ENCODE results near the gene CHCHD6. TPM values are rescaled to one million over a fixed set of nuclear protein-coding genes. Genes with fewer than 3 reads are reported as not detected.

CHCHD6 gene
- total RNA-seq, 2 experiments from 2014 or later = 12.7 to 13.1 TPM

DNA sequence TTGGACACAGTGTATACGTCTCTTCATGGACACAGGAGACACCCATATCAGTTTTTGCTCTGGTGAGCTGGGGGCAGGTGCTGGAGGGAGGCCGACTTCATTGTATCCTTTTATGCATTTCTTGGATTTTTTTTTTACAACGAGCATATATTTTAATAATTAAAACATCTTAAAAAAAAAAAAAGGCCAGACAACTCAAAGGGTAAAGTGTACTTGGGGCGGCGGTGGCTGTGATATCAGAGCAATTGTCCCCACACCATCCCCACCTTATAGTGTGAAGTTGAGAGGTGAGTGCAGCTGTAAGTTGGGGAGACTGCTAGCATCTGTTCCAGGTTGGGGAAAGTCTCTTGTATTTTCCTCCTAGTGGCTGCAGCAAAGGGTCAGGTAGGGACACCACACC, 266.9 kb downstream of the CHCHD6 start:
- intact Hi-C loops (cut with micrococcal nuclease) = no loop called here
- POLR2A ChIA-PET = no interaction called here
- Mint-ChIP-seq H3K27ac (no peak overlapping the region), H3K4me3 (no peak overlapping the region), H3K4me1 (ENCODE audit: low read depth) (no peaks in the 10 kb centered on the region), H3K36me3 (peaks cover 5% of the 10 kb centered on the region), H3K27me3 (peaks cover 8% of the 10 kb centered on the region), H3K9me3 (peaks cover 18% of the 10 kb centered on the region)
- no peak for DNase-seq
- CTCF ChIA-PET = no interaction called here

DNA sequence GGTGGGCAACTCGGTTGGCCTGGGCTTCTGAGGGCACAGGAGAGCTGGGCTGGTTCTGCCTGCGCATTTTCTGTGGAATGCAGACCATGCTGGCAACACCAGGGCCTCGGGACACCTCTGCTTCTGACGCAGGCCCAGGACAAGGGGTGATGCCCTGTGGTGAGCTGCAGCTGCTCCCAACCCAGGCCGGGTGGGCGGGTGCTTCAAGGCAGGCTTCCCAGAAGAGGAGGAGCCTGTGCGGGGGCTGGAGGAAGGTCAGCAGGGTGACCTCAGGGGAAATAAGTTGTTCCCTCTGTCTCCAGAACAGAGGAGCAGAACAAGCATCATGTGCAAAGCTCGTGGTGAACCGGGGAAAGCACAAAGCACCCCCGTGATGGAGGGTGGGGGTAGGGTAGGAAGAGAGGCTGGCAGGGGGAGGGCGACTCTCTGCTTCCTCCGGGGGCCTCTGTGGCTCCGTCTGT, 267.9 kb downstream of the CHCHD6 start:
- H3K27me3 Mint-ChIP-seq = peaks cover 8% of the 10 kb centered on the region
- no peak overlapping the region for H3K4me3 Mint-ChIP-seq
- no peak for DNase-seq
- ChIA-PET POLR2A (no interaction called here), CTCF (interaction anchor here (2.5 kb wide), 1 partner anchor 10 kb away, joined by 5 read pairs; the partner anchor contains the start of gene PLXNA1)
- H3K9me3 Mint-ChIP-seq = peaks cover 18% of the 10 kb centered on the region
- H3K27ac Mint-ChIP-seq = no peak overlapping the region
- intact Hi-C loops (cut with micrococcal nuclease) = no loop called here
- peaks cover 5% of the 10 kb centered on the region for H3K36me3 Mint-ChIP-seq
- H3K4me1 Mint-ChIP-seq (ENCODE audit: low read depth) = no peaks in the 10 kb centered on the region

GRCh38 chr3:126972866-126973265, 268.8 kb downstream of the CHCHD6 start:
- ChIA-PET CTCF (interaction anchor here (2.5 kb wide), 1 partner anchor 9 kb away, joined by 5 read pairs; the partner anchor contains the start of gene PLXNA1), POLR2A (no interaction called here)
- no peaks in the 10 kb centered on the region for H3K4me1 Mint-ChIP-seq (ENCODE audit: low read depth)
- H3K9me3 Mint-ChIP-seq = peaks cover 18% of the 10 kb centered on the region
- intact Hi-C loops (cut with micrococcal nuclease) = no loop called here
- DNase-seq = no peak
- no peak overlapping the region for H3K4me3 Mint-ChIP-seq
- peaks cover 5% of the 10 kb centered on the region for H3K36me3 Mint-ChIP-seq
- H3K27ac Mint-ChIP-seq = no peak overlapping the region
- peaks cover 8% of the 10 kb centered on the region for H3K27me3 Mint-ChIP-seq

GRCh38 chr3:126973814-126974213, 269.8 kb downstream of the CHCHD6 start:
- H3K4me1 Mint-ChIP-seq (ENCODE audit: low read depth) = no peaks in the 10 kb centered on the region
- H3K36me3 Mint-ChIP-seq = peaks cover 5% of the 10 kb centered on the region
- intact Hi-C loops (cut with micrococcal nuclease) = no loop called here
- H3K27ac Mint-ChIP-seq = no peak overlapping the region
- peaks cover 18% of the 10 kb centered on the region for H3K9me3 Mint-ChIP-seq
- ChIA-PET CTCF (interaction anchor here (2.5 kb wide), 1 partner anchor 8 kb away, joined by 5 read pairs; the partner anchor contains the start of gene PLXNA1), POLR2A (no interaction called here)
- H3K27me3 Mint-ChIP-seq = peaks cover 15% of the 10 kb centered on the region
- no peak overlapping the region for H3K4me3 Mint-ChIP-seq
- DNase-seq = no peak

GRCh38 chr3:126974756-126975155, 270.7 kb downstream of the CHCHD6 start:
- Mint-ChIP-seq H3K36me3 (peaks cover 5% of the 10 kb centered on the region), H3K9me3 (peaks cover 18% of the 10 kb centered on the region), H3K4me3 (no peak overlapping the region), H3K27ac (no peak overlapping the region), H3K4me1 (ENCODE audit: low read depth) (no peaks in the 10 kb centered on the region), H3K27me3 (peaks cover 15% of the 10 kb centered on the region)
- no peak for DNase-seq
- POLR2A ChIA-PET = no interaction called here
- CTCF ChIA-PET = no interaction called here
- intact Hi-C loops (cut with micrococcal nuclease) = no loop called here

DNA sequence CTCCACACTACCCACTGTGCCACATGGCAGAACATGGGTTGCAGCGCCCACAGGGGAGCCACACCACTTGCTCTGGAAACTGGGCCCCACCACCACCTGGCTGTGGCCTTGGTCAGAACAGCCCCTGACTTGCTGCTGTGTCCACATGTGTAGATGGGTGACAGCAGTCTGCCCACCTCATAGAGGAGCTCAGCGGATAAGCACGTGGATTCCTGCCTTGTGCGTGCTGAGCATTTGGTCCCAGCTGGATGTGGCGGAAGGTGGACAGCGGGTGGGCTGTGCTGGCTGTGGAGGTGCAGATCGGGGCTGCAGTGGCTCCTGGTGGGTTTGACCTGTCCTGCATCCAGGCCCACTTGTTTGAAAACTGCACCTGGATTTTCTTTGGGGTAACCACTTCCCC, 272.9 kb downstream of the CHCHD6 start:
- POLR2A ChIA-PET = no interaction called here
- no peak for DNase-seq
- peaks cover 14% of the 10 kb centered on the region for H3K27me3 Mint-ChIP-seq
- no peak overlapping the region for H3K27ac Mint-ChIP-seq
- peaks cover 5% of the 10 kb centered on the region for H3K36me3 Mint-ChIP-seq
- no peak overlapping the region for H3K4me3 Mint-ChIP-seq
- peaks cover 18% of the 10 kb centered on the region for H3K9me3 Mint-ChIP-seq
- peaks cover 4% of the 10 kb centered on the region for H3K4me1 Mint-ChIP-seq (ENCODE audit: low read depth)
- CTCF ChIA-PET = no interaction called here
- intact Hi-C loops (cut with micrococcal nuclease) = no loop called here

DNA sequence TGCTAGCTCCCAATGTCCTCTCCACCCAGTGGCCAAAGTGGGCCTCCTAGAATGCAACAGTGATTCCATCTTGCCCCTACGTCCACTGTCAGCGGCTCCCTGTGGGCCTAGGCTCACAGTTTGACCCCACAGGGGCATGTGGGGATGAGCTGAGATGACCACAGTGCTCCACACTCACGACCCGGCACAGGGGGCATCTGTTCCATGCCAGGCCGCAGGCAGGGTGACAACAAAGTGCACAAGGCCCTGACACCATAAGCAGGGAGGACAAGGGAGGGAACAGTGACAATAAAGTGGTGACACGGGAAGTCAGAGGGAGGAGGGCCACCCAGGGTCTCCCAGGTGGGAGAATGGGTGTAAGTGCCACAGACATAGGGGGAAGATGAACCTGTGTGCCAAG, 273.8 kb downstream of the CHCHD6 start:
- H3K4me1 Mint-ChIP-seq (ENCODE audit: low read depth) = peaks cover 9% of the 10 kb centered on the region
- peaks cover 5% of the 10 kb centered on the region for H3K36me3 Mint-ChIP-seq
- ChIA-PET POLR2A (no interaction called here), CTCF (no interaction called here)
- no peak overlapping the region for H3K27ac Mint-ChIP-seq
- no peak for DNase-seq
- H3K27me3 Mint-ChIP-seq = peaks cover 14% of the 10 kb centered on the region
- peaks cover 18% of the 10 kb centered on the region for H3K9me3 Mint-ChIP-seq
- intact Hi-C loops (cut with micrococcal nuclease) = no loop called here
- no peak overlapping the region for H3K4me3 Mint-ChIP-seq

GRCh38 chr3:126978291-126978690, 274.3 kb downstream of the CHCHD6 start:
- ChIA-PET CTCF (interaction anchor here (1.3 kb wide), 1 partner anchor 477 kb away, joined by 4 read pairs; no protein-coding TSS in a partner anchor), POLR2A (no interaction called here)
- H3K4me3 Mint-ChIP-seq = no peak overlapping the region
- H3K27me3 Mint-ChIP-seq = peaks cover 14% of the 10 kb centered on the region
- intact Hi-C loops (cut with micrococcal nuclease) = no loop called here
- peak overlapping the region; percentile 18 for H3K27ac Mint-ChIP-seq
- peaks cover 18% of the 10 kb centered on the region for H3K9me3 Mint-ChIP-seq
- peaks cover 5% of the 10 kb centered on the region for H3K36me3 Mint-ChIP-seq
- no peak for DNase-seq
- H3K4me1 Mint-ChIP-seq (ENCODE audit: low read depth) = peaks cover 9% of the 10 kb centered on the region

GRCh38 chr3:126979046-126979628, 275.1 kb downstream of the CHCHD6 start:
- POLR2A ChIA-PET = no interaction called here
- H3K27ac Mint-ChIP-seq = no peak overlapping the region
- H3K4me3 Mint-ChIP-seq = no peak overlapping the region
- peaks cover 9% of the 10 kb centered on the region for H3K4me1 Mint-ChIP-seq (ENCODE audit: low read depth)
- H3K9me3 Mint-ChIP-seq = peaks cover 14% of the 10 kb centered on the region
- peaks cover 5% of the 10 kb centered on the region for H3K36me3 Mint-ChIP-seq
- H3K27me3 Mint-ChIP-seq = peaks cover 14% of the 10 kb centered on the region
- intact Hi-C loops (cut with micrococcal nuclease) = no loop called here
- CTCF ChIA-PET = interaction anchor here (1.3 kb wide), 1 partner anchor 476 kb away, joined by 4 read pairs; no protein-coding TSS in a partner anchor
- DNase-seq = no peak

- POLR2A ChIA-PET = no interaction called here
- no peaks in the 10 kb centered on the region for H3K36me3 Mint-ChIP-seq
- no peak overlapping the region for H3K27ac Mint-ChIP-seq
- peaks cover 7% of the 10 kb centered on the region for H3K27me3 Mint-ChIP-seq
- no peak overlapping the region for H3K4me3 Mint-ChIP-seq
- CTCF ChIA-PET = interaction anchor here (0.7 to 3.1 kb wide), 2 partner anchors 228 to 301 kb away, joined by 3 to 18 read pairs; no protein-coding TSS in a partner anchor
- intact Hi-C loops (cut with micrococcal nuclease) = loop anchor here (5.0 kb wide), 1 partner anchor 477 kb away; no protein-coding TSS in a partner anchor
- no peak for DNase-seq
- peaks cover 12% of the 10 kb centered on the region for H3K4me1 Mint-ChIP-seq (ENCODE audit: low read depth)
- peaks cover 3% of the 10 kb centered on the region for H3K9me3 Mint-ChIP-seq
Measured at GRCh38 chr3:126980266-126980811, 276.3 kb downstream of the CHCHD6 start.

DNA sequence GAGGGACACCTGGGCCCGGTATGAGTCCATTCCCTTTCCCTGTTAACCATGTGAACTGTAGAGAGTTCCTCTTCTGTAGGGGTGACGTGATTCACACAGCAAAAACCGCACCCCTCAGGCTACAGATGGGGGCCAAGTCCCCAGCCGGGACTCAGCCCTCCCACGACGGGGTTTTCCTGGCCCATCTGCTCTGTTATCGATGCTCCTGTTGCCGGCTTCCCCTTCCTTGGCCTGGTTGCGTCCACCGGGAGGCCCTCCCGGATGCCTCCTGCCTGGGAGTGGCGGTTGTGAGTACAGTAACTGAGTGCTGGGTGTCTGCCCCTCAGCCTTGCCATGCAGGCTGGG, 278.1 kb downstream of the CHCHD6 start:
- DNase-seq = peak; percentile 76
- H3K9me3 Mint-ChIP-seq = no peaks in the 10 kb centered on the region
- ChIA-PET POLR2A (interaction anchor here (2.2 kb wide), 1 partner anchor 278 kb away, joined by 9 read pairs; the partner anchor contains the start of gene CHCHD6), CTCF (interaction anchor here (0.8 to 3.1 kb wide), 13 partner anchors 9 to 566 kb away, joined by 3 to 18 read pairs (median 4); no protein-coding TSS in a partner anchor)
- H3K27ac Mint-ChIP-seq = peak overlapping the region; percentile 88
- peaks cover 7% of the 10 kb centered on the region for H3K27me3 Mint-ChIP-seq
- no peaks in the 10 kb centered on the region for H3K36me3 Mint-ChIP-seq
- peaks cover 14% of the 10 kb centered on the region for H3K4me1 Mint-ChIP-seq (ENCODE audit: low read depth)
- intact Hi-C loops (cut with micrococcal nuclease) = loop anchor here (1.0 to 5.0 kb wide), 7 partner anchors 71 to 565 kb away; partner anchors contain the start of gene CHCHD6
- peak overlapping the region; percentile 79 for H3K4me3 Mint-ChIP-seq

- POLR2A ChIA-PET = interaction anchor here (2.2 kb wide), 1 partner anchor 278 kb away, joined by 9 read pairs; the partner anchor contains the start of gene CHCHD6
- H3K27me3 Mint-ChIP-seq = peaks cover 7% of the 10 kb centered on the region
- intact Hi-C loops (cut with micrococcal nuclease) = loop anchor here (1.0 to 5.0 kb wide), 7 partner anchors 71 to 564 kb away; partner anchors contain the start of gene CHCHD6
- CTCF ChIA-PET = interaction anchor here (0.6 to 3.1 kb wide), 16 partner anchors 9 to 893 kb away, joined by 3 to 18 read pairs (median 4); no protein-coding TSS in a partner anchor
- H3K9me3 Mint-ChIP-seq = no peaks in the 10 kb centered on the region
- H3K27ac Mint-ChIP-seq = peak within 1 kb of the TSS; percentile 88
- peaks cover 14% of the 10 kb centered on the region for H3K4me1 Mint-ChIP-seq (ENCODE audit: low read depth)
- H3K36me3 Mint-ChIP-seq = no peaks in the 10 kb centered on the region
- peak; percentile 88 for DNase-seq
- peak within 1 kb of the TSS; percentile 79 for H3K4me3 Mint-ChIP-seq
Measured at GRCh38 chr3:126982471-126983175, 278.6 kb downstream of the CHCHD6 start, which contains the start of gene PLXNA1. Gene PLXNA1 (plus strand): TSS chr3:126983115. CDS start chr3:126988594, 5,479 bp downstream.
